ENCODE data around the gene ARHGEF25.
"Not testable (repeated sequence)": the region's sequence is repeated elsewhere in the genome, so short reads cannot be mapped to it uniquely, and the experiment has no call there.

The ARHGEF25 gene

DNA sequence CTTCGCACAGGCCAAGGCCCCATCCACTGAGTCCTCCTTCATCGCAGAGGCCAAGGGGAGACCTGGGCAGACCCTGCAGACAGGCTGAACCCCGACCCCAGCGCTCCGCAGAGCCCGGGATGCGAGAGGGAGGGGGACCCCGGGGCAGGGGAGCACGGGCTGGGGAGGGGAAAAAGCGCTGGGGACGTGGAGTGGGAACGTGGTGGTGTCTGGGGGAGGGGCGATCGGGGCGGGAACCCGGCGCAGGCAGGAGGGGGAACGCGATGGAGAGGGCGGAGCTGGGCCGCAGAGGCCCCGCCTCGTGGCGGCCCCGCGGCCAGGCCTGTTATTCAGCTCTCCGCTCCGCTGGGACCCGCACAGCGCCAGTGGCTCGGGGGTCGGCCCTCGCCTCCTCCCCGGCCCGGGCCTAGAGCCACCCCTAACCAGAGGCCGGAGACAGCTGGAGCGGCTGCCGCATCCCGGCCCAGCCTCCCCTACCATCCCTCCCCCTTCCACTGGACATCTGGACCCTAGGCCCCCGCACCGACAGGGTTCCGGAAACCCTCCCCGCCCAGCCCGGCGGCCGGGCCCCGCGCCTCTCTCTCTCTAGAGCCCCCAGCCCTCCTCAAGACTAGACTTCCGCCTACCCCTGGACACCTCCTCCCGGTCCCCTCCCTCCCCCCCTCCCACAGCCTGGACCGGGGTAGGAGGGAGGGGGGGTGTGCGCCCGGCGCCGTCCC lies at the start of gene ARHGEF25:
Gene ARHGEF25 (plus strand): TSS at position 328 of the 719 bp plus-strand sequence. CDS start 460 bp downstream, outside the sequence.
- DNase-seq: peak; percentile 41

DNA sequence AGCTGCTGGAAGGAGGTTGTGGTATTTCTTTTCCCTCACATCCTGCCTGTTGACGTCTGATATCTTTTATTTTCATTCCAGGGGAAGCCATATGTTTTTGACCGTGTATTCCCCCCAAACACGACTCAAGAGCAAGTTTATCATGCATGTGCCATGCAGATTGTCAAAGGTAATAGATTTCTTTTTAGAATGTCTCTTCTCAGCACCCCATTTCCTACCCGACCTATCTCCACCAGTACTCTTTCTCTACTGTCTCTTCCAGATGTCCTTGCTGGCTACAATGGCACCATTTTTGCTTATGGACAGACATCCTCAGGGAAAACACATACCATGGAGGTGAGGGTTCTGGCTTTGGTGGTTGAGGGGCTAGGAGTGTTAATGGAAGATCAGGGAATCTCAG lies 47.9 kb upstream of the ARHGEF25 start:
- no peak for DNase-seq

DNA sequence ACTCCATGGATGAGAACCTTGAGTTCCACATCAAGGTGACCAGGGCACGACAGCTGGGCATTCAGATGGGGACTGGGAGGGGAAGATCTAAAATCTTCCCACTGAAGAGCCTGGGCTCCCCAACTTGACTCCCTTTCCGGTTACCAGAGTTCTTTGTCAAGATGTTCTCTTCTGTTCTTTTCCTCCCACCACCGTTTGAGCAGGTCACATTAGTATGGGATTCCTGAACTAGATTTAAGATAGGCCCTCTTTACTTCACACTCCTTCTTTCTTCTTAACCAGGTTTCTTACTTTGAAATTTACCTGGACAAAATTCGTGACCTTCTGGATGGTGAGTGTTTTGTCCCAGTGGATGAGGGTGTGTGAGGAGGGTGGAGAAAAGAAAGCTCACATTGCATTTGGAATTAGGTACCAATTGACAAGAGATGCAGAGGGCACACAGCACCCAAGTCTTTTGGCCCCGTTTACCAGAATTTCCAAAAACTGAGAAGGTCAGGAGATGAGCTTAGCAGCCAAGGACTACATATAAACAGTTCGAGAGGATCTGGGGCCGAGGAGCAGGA lies 47.0 kb upstream of the ARHGEF25 start:
- DNase-seq: no peak

- no peak for DNase-seq
Measured at GRCh38 chr12:57568838-57569237, 42.4 kb upstream of the ARHGEF25 start.

- DNase-seq: no peak
Measured at GRCh38 chr12:57569858-57570257, 41.4 kb upstream of the ARHGEF25 start.

GRCh38 chr12:57570438-57570837 lies 40.8 kb upstream of the ARHGEF25 start:
- DNase-seq: not testable (repeated sequence)

- no peak for DNase-seq
Measured at GRCh38 chr12:57571926-57572762, 39.1 kb upstream of the ARHGEF25 start.

- DNase-seq: no peak
Measured at GRCh38 chr12:57574795-57575194, 36.4 kb upstream of the ARHGEF25 start.

GRCh38 chr12:57575771-57576612 lies 35.2 kb upstream of the ARHGEF25 start:
- DNase-seq: no peak

DNA sequence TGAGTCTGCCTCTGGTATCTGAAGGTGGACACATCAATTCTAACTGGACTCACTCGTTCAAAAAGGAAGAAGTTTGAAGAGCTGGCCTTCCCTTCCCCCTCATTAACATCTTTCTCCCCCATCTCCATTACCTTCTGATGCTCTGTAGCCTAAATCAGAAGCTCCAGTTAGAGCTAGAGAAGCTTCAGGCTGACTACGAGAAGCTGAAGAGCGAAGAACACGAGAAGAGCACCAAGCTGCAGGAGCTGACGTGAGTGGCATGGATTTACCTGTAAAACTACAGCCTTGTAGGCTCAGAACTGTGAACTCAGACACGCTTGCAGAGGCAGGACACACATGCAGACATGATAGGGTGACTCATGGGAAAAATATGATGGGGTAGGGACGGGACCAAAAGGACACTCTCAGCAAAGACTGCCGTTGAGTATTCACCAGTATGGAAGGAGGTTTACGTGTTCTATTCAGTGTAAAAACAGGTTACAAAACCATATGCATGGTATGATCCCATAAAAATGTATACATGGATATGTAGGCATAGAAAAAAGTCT lies 34.5 kb upstream of the ARHGEF25 start:
- DNase-seq: no peak

- no peak for DNase-seq
Measured at GRCh38 chr12:57577981-57578758, 33.1 kb upstream of the ARHGEF25 start.

DNA sequence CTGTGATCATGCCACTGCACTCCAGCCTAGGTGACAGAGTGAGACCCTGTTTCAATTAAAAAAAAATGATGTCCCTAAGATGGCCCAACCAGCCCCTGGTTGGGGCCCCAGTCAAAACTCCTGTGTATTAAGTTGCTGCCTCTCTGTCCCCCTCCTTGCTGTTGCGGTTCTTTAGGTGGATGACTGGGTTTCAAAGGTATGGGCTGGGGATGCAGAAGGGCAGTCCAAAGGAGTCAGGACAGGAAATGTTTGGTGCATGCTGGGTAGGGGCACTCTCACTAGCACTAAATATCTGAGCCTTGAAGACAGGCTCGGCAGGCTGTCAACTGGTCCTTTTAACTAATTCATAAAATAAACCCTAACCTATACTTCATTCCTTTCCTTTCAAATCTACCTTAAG lies 32.2 kb upstream of the ARHGEF25 start:
- no peak for DNase-seq

DNA sequence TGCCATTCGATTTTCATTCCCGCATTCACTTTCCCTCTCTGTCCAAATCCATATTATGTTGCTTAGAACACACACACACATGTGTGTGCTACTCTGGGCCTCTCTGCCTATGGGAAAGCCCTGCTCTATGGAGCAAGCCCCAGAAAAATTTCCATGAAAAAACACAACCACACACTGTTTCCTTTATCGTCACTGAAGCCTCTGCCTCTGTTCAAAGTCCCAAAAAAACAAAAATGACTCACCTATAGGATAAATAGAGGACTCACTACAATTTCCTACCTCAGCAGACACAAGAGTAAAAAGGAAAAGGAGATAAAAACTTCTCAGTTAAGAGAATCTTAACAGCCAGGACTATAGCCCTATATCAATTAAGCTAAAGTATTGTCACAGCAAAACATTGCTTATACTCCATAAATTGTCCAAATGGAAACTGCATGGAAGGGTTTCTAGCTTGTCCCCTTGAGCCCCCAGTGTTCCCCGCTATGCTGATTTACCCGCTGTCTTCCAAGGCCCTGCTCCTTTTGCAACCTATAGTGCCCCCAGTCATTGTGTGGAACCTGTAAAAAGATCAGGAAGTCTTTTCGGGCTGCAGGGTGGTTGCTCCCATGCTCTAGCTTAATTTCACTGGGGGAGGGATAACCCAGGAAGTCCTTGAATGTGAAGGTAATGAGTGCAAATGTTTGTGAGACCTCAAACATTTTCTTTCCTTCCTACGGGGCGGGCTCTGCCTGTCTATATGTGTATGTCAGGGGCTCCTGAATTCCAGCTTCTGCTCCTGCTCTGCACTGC lies 31.4 kb upstream of the ARHGEF25 start:
- no peak for DNase-seq

- DNase-seq: no peak
Measured at GRCh38 chr12:57580466-57580795, 30.8 kb upstream of the ARHGEF25 start.

DNA sequence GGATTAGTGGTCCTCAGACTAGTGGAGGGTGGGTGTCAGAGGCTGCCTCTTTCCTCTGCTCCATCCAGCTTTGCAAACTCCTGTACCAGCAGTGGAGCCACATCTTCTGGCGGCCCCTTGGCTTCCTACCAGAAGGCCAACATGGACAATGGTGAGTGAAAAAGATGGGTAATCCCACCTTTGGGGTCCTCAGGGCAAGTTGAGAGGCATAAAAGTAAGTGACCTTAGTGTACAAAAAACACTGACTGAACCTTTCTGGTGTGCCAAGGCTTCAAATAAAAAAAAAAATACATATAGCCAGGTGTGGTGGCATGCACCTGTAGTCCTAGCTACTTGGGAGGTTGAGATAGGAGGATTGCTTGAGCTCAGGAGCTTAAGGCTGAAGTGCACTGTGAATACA lies 29.4 kb upstream of the ARHGEF25 start:
- DNase-seq: no peak

- DNase-seq: no peak
Measured at GRCh38 chr12:57582440-57582839, 28.8 kb upstream of the ARHGEF25 start.

GRCh38 chr12:57583008-57583831 lies 28.0 kb upstream of the ARHGEF25 start:
- peak; percentile 44 for DNase-seq

DNA sequence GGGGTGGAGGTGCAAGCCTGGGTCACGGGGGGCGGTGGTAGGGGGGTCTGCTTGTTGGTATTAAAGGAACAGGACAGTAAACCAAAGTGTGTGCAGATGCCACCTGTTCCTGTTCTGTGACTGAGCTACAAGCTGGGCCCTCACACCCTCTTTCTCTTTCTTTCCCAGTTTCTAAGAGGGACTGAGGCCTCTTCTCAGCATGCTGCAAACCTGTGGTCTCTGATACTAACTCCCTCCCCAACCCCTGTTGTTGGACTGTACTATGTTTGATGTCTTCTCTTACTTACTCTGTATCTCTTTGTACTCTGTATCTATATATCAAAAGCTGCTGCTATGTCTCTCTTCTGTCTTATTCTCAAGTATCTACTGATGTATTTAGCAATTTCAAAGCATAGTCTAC lies 27.2 kb upstream of the ARHGEF25 start:
- no peak for DNase-seq

DNA sequence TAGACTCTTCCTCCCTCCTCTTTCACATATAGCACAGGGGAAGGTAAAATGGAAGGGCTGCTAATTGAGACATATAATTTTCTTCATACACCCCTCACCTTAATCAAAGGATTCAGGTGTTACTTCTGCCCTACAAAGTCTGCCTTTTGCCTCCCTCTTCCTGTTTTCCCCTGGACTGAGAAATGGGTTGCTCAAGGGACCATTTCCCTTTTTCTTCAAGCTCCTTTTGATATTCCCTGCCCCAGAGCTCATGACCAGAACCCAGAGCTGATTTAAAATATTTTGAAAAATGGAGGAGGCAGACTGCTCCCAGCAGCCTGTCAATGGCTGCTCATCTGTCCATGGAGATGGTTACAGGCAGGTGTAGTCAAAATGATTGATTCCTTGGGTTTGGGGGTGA lies 26.5 kb upstream of the ARHGEF25 start:
- DNase-seq: no peak

- no peak for DNase-seq
Measured at GRCh38 chr12:57585156-57585555, 26.1 kb upstream of the ARHGEF25 start.

Measured in NCI-H2227 treated with DMSO at 0.1 percent for 48 hours (cell line).